Astrocyte (in vitro differentiated cells and primary cell): ENCODE data around the gene GPS2.

Source experiments
- EZH2 ChIP-seq: IDR thresholded peaks from 2 replicates; pipeline ENCODE4 v1.6.1; 2012; ENCODE audit warnings: mild to moderate bottlenecking, low read length, inconsistent platforms; ENCODE audit not compliant: insufficient read depth
- TF ChIP-seq, protein P1 (sequence below): IDR thresholded peaks from 2 replicates; pipeline ENCODE4 v1.5.1; 2011; ENCODE audit warnings: low read depth, mild to moderate bottlenecking, inconsistent platforms, low read length, moderate library complexity; ENCODE audit not compliant: insufficient read depth

DNA sequence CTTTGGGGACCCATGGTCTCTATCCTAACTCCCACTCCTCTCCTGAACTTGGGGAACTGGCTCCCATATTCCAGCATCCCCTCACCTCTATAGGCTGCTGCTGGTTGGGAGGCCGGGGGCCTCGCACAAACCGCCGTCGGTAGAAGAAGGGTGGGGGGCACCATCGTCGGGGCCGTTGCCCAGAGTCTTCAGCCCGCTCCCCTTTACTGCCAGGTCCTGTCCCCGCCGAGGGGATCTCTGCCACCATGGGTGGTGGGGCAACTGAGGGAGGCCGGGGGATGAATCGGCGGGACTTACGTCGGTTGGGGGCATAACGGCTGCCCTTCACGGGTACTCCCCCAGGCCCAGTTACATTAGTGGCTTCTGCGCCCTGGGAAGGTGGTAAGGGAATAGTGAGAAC is 25.0 kb downstream of the GPS2 start:
- TF ChIP-seq, protein P1, sequence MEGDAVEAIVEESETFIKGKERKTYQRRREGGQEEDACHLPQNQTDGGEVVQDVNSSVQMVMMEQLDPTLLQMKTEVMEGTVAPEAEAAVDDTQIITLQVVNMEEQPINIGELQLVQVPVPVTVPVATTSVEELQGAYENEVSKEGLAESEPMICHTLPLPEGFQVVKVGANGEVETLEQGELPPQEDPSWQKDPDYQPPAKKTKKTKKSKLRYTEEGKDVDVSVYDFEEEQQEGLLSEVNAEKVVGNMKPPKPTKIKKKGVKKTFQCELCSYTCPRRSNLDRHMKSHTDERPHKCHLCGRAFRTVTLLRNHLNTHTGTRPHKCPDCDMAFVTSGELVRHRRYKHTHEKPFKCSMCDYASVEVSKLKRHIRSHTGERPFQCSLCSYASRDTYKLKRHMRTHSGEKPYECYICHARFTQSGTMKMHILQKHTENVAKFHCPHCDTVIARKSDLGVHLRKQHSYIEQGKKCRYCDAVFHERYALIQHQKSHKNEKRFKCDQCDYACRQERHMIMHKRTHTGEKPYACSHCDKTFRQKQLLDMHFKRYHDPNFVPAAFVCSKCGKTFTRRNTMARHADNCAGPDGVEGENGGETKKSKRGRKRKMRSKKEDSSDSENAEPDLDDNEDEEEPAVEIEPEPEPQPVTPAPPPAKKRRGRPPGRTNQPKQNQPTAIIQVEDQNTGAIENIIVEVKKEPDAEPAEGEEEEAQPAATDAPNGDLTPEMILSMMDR: no peak
- no peak for TF ChIP-seq EZH2
